Activated CD8-positive, alpha-beta T cell treated with anti-CD3 and anti-CD28 coated beads for 36 hours (primary cell): Measurements from ENCODE around the gene SH3BP4. TPM values are rescaled to one million over a fixed set of nuclear protein-coding genes. Genes with fewer than 3 reads are reported as not detected.

ENCODE experiments used
- ATAC-seq: fragments of 200-7000 bp; cut with Tn5 transposase; one replicate; pipeline ENCODE4 v1.10.0; 2021; ENCODE audit warnings: mild to moderate bottlenecking, moderate library complexity
- CTCF ChIA-PET: fragments of 350-600 bp; sonication (Branson Sonifier 250); formaldehyde crosslinking; loops from one replicate; lab custom pipeline; 2021; ENCODE audit warnings: antibody characterized with exemption; lab: Charles Lee
- POLR2A ChIA-PET: fragments of 350-600 bp; sonication (Branson Sonifier 250); formaldehyde crosslinking; loops from one replicate; lab custom pipeline; 2021; ENCODE audit warnings: antibody characterized with exemption; lab: Charles Lee
- DNase-seq: peaks from one replicate; pipeline ENCODE4 v3.0.0-alpha.2; 2020
- H3K27ac Mint-ChIP-seq: one replicate; pipeline ENCODE4 v1.8.0; 2021; ENCODE audit warnings: mild to moderate bottlenecking, mixed read lengths
- H3K27me3 Mint-ChIP-seq: one replicate; pipeline ENCODE4 v1.8.0; 2021; ENCODE audit warnings: mixed read lengths
- H3K36me3 Mint-ChIP-seq: one replicate; pipeline ENCODE4 v1.8.0; 2021; ENCODE audit warnings: low read depth, mixed read lengths
- H3K4me1 Mint-ChIP-seq: one replicate; pipeline ENCODE4 v1.8.0; 2021; ENCODE audit warnings: low read depth, mixed read lengths
- H3K4me3 Mint-ChIP-seq: one replicate; pipeline ENCODE4 v1.8.0; 2021; ENCODE audit warnings: mild to moderate bottlenecking, moderate library complexity, mixed read lengths
- H3K9me3 Mint-ChIP-seq: one replicate; pipeline ENCODE4 v1.8.0; 2021; ENCODE audit warnings: mixed read lengths
- CTCF ChIP-seq: fragments of 200-600 bp; IDR thresholded peaks from one replicate; pipeline ENCODE4 v1.8.0; 2022; ENCODE audit warnings: antibody characterized with exemption, mild to moderate bottlenecking
- intact Hi-C: fragments of 100-400 bp; cut with micrococcal nuclease; formaldehyde crosslinking; loops from one replicate; pipeline ENCODE4 v1.10.0; 2022
- total RNA-seq, 2 experiments: library from RNA; stranded (reverse); gene quantifications; one replicate each; pipeline ENCODE4 v1.2.3, GENCODE V29; 2021

Gene SH3BP4
- total RNA-seq, 2 experiments from 2014 or later, result 0.14 to 0.54 TPM

GRCh38 chr2:234975611-234976010, 23.8 kb downstream of the SH3BP4 start:
- H3K9me3 Mint-ChIP-seq, result peaks cover 3% of the 10 kb centered on the region
- ChIA-PET CTCF (interaction anchor here (0.7 kb wide), 1 partner anchor 36 kb away, joined by 3 read pairs; no protein-coding TSS in a partner anchor), POLR2A (no interaction called here)

GRCh38 chr2:234976479-234977227, 24.8 kb downstream of the SH3BP4 start:
- Mint-ChIP-seq H3K27me3 (peaks cover 6% of the 10 kb centered on the region), H3K4me1 (no peaks in the 10 kb centered on the region), H3K27ac (no peak overlapping the region), H3K9me3 (peaks cover 3% of the 10 kb centered on the region), H3K36me3 (no peaks in the 10 kb centered on the region), H3K4me3 (no peak overlapping the region)
- DNase-seq (no peak), ATAC-seq (no peak)
- intact Hi-C loops, result no loop called here
- CTCF ChIA-PET, result no interaction called here
- POLR2A ChIA-PET, result no interaction called here
- TF ChIP-seq CTCF, result no peak

More at GRCh38 chr2:234975611-234976010, 23.8 kb downstream of the SH3BP4 start:
- Mint-ChIP-seq H3K36me3 (no peaks in the 10 kb centered on the region), H3K4me3 (no peak overlapping the region), H3K27ac (no peak overlapping the region), H3K4me1 (no peaks in the 10 kb centered on the region), H3K27me3 (peaks cover 8% of the 10 kb centered on the region)
- DNase-seq (no peak), ATAC-seq (no peak)
- intact Hi-C loops, result no loop called here
- TF ChIP-seq CTCF, result no peak

- intact Hi-C loops, result no loop called here
- ChIA-PET POLR2A (no interaction called here), CTCF (no interaction called here)
Observed at GRCh38 chr2:234977228-234977679, 25.4 kb downstream of the SH3BP4 start.

GRCh38 chr2:234978466-234979203, 26.8 kb downstream of the SH3BP4 start:
- DNase-seq (no peak), ATAC-seq (no peak)
- Mint-ChIP-seq H3K27me3 (peaks cover 4% of the 10 kb centered on the region), H3K36me3 (no peaks in the 10 kb centered on the region), H3K27ac (no peak overlapping the region), H3K4me3 (no peak overlapping the region), H3K4me1 (no peaks in the 10 kb centered on the region), H3K9me3 (peaks cover 3% of the 10 kb centered on the region)
- CTCF ChIA-PET, result no interaction called here
- POLR2A ChIA-PET, result no interaction called here
- intact Hi-C loops, result no loop called here
- TF ChIP-seq CTCF, result no peak

More at GRCh38 chr2:234977228-234977679, 25.4 kb downstream of the SH3BP4 start:
- no peak for ATAC-seq
- TF ChIP-seq CTCF, result no peak
- no peaks in the 10 kb centered on the region for H3K4me1 Mint-ChIP-seq
- H3K9me3 Mint-ChIP-seq, result peaks cover 3% of the 10 kb centered on the region
- H3K36me3 Mint-ChIP-seq, result no peaks in the 10 kb centered on the region
- DNase-seq, result no peak
- H3K27ac Mint-ChIP-seq, result no peak overlapping the region
- H3K4me3 Mint-ChIP-seq, result no peak overlapping the region
- peaks cover 6% of the 10 kb centered on the region for H3K27me3 Mint-ChIP-seq
